Measurements from ENCODE around the gene SYNJ2BP. TPM values are rescaled to one million over a fixed set of nuclear protein-coding genes. Genes with fewer than 3 reads are reported as not detected.

The SYNJ2BP gene
- total and polyA plus RNA-seq, 12 donors = 11.6 to 64.8 (median 53.9) TPM

DNA sequence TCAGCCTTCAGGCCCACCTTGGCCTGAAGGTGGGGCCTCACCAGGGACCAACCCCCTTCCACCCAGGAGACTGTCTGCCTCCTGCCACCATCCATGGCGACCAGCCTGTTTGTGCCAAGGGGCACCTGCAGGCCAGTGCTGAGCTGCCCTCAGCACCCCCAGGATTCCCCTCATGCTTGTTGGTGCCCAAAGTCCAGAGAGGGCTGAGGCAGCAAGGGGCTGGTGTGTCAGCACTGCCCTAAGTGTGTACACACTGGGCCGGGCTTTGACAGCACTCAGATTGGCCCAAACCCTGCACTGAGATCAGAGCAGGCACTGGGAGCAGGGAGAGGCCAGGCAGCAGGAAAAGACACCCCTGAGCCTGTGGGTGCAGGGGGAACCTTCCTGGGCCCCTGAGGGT, 18.6 kb downstream of the SYNJ2BP start:
- H3K36me3 ChIP-seq = peaks cover 0 to 19% (median 0%) of the 10 kb centered on the region in 9 donors
- TF ChIP-seq, protein P1, sequence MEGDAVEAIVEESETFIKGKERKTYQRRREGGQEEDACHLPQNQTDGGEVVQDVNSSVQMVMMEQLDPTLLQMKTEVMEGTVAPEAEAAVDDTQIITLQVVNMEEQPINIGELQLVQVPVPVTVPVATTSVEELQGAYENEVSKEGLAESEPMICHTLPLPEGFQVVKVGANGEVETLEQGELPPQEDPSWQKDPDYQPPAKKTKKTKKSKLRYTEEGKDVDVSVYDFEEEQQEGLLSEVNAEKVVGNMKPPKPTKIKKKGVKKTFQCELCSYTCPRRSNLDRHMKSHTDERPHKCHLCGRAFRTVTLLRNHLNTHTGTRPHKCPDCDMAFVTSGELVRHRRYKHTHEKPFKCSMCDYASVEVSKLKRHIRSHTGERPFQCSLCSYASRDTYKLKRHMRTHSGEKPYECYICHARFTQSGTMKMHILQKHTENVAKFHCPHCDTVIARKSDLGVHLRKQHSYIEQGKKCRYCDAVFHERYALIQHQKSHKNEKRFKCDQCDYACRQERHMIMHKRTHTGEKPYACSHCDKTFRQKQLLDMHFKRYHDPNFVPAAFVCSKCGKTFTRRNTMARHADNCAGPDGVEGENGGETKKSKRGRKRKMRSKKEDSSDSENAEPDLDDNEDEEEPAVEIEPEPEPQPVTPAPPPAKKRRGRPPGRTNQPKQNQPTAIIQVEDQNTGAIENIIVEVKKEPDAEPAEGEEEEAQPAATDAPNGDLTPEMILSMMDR (IDR thresholded peaks at IDR 0.05) = no peak
- peaks cover 0 to 5% (median 0%) of the 10 kb centered on the region in 11 donors for H3K9me3 ChIP-seq
- peaks cover 0 to 7% (median 0%) of the 10 kb centered on the region in 9 donors for H3K4me1 ChIP-seq
- DNase-seq (no peak), ATAC-seq (peak in 2 of 8 donors; percentile 19 to 30)
- no peaks in the 10 kb centered on the region for H3K27me3 ChIP-seq
- no peak overlapping the region for H3K27ac ChIP-seq
- WGBS, 2 donors = 97 to 98% methylated on average over 2 of the region's 2 CpGs
- intact Hi-C loops (cut with DNase I) = no loop called here
- H3K4me3 ChIP-seq = no peak overlapping the region

DNA sequence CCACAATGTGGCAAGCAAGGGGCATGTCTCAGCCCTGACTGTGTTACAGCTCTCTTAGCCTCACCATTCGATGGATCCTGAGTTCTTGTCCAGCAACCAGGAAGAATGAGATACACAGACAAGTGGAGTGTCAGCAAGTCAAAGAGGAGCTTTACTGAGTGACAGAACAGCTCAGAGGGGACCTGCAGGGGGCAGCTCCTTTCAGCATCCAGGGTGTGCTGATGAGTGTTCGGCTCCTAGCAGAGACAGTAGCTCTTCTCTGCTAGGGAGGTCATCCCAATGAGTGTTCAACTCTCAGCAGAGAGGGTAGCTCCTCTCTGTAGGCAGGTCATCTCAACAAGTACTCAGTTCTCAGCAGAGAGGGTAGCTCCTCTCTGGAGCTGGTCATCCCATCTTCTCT, 19.1 kb downstream of the SYNJ2BP start:
- intact Hi-C loops (cut with DNase I) = no loop called here
- 87 to 90% methylated on average over 2 of the region's 2 CpGs for WGBS, 2 donors
- H3K27me3 ChIP-seq = no peaks in the 10 kb centered on the region
- peaks cover 0 to 6% (median 0%) of the 10 kb centered on the region in 11 donors for H3K9me3 ChIP-seq
- no peak for DNase-seq
- peak in 1 of 8 donors; percentile 17 for ATAC-seq
- TF ChIP-seq, protein P1 (IDR thresholded peaks at IDR 0.05) = no peak
- H3K27ac ChIP-seq = no peak overlapping the region
- H3K36me3 ChIP-seq = peaks cover 0 to 19% (median 0%) of the 10 kb centered on the region in 9 donors
- peaks cover 0 to 2% (median 0%) of the 10 kb centered on the region in 9 donors for H3K4me1 ChIP-seq
- H3K4me3 ChIP-seq = no peak overlapping the region

DNA sequence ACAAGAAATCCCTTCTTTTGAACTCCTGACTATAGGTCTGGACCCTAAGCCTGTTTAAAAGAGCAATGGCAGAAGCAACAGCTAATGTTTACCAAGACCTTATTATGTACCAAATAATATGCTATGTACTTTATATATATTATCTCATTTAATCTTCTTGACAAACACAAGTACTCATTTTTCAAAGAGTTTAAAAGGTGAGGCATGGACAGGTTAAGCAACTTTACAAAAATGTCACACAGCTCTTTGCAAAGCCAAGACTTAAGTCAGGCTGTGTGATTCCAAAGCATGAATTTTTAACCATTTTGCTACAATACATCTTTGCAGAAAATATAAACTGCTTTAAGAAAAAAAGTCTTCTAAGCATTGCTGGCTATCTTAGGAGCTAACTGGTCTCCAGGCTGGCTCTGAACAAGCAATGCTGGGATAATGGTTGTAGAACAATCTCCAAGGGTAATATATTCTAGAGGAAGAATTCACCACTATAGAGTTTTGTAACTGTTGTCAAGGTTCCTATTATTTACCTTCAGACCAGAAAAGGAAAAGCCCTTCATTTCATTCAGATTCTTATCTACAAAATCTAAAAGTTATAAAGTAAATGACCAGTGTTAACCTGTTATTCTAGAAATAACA, 22.1 kb downstream of the SYNJ2BP start:
- ATAC-seq (no peak), DNase-seq (no peak)
- H3K27me3 ChIP-seq = no peaks in the 10 kb centered on the region
- TF ChIP-seq, protein P1 (IDR thresholded peaks at IDR 0.05) = no peak
- H3K27ac ChIP-seq = no peak overlapping the region
- peaks cover 0 to 16% (median 0%) of the 10 kb centered on the region in 9 donors for H3K36me3 ChIP-seq
- intact Hi-C loops (cut with DNase I) = no loop called here
- H3K4me1 ChIP-seq = no peaks in the 10 kb centered on the region
- H3K4me3 ChIP-seq = no peak overlapping the region
- peaks cover 0 to 6% (median 0%) of the 10 kb centered on the region in 11 donors for H3K9me3 ChIP-seq

DNA sequence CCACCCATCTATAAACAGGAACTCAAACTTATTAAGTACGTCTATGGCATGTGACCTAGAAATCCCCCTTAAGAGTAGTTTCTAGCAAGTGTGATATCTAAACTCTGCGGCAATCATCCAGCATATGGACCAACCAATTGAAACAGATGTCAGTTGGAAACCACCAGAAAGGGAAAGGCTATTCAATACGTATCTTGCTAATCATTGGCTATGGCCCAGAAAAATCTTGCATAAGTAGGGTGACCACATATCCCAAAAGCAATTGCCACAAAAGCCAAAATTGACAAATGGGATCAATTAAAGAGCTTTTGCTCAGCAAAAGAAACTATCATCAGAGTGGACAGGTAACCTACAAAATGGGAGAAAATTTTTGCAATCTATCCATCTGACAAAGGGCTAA, 24.2 kb downstream of the SYNJ2BP start:
- H3K4me1 ChIP-seq = no peaks in the 10 kb centered on the region
- 51 to 65% methylated on average over 3 of the region's 3 CpGs for WGBS, 2 donors
- H3K36me3 ChIP-seq = peaks cover 0 to 29% (median 0%) of the 10 kb centered on the region in 9 donors
- H3K4me3 ChIP-seq = no peak overlapping the region
- H3K27ac ChIP-seq = no peak overlapping the region
- intact Hi-C loops (cut with DNase I) = no loop called here
- H3K9me3 ChIP-seq = peaks cover 0 to 6% (median 0%) of the 10 kb centered on the region in 11 donors
- ATAC-seq = no peak
- H3K27me3 ChIP-seq = no peaks in the 10 kb centered on the region
- no peak for DNase-seq
- TF ChIP-seq, protein P1 (IDR thresholded peaks at IDR 0.05) = no peak

Data from heart right ventricle (tissue), 16 donors.